C4-2B (cell line): ENCODE data around the gene HDAC7.
A peak's percentile ranks its signal among the peaks of the same experiment; 100 is the strongest.

Experiments used
- H3K27ac ChIP-seq: fragments of 450-650 bp; 2 replicates; pipeline ENCODE4 v1.5.1; 2017
- ZFX ChIP-seq: fragments of 450-650 bp; IDR thresholded peaks from 2 replicates; pipeline ENCODE4 v1.6.1; 2017
- TF ChIP-seq, protein P1 (sequence below): fragments of 450-650 bp; conservative IDR thresholded peaks from 2 replicates; pipeline ENCODE4 v1.5.1; 2017; ENCODE audit warnings: mild to moderate bottlenecking

The HDAC7 gene

GRCh38 chr12:47819896-47820630, at the start of gene HDAC7:
Gene HDAC7, minus strand, starts transcription at chr12:47819903. Its CDS starts 118 bp downstream, at chr12:47819785.
- TF ChIP-seq, protein P1, sequence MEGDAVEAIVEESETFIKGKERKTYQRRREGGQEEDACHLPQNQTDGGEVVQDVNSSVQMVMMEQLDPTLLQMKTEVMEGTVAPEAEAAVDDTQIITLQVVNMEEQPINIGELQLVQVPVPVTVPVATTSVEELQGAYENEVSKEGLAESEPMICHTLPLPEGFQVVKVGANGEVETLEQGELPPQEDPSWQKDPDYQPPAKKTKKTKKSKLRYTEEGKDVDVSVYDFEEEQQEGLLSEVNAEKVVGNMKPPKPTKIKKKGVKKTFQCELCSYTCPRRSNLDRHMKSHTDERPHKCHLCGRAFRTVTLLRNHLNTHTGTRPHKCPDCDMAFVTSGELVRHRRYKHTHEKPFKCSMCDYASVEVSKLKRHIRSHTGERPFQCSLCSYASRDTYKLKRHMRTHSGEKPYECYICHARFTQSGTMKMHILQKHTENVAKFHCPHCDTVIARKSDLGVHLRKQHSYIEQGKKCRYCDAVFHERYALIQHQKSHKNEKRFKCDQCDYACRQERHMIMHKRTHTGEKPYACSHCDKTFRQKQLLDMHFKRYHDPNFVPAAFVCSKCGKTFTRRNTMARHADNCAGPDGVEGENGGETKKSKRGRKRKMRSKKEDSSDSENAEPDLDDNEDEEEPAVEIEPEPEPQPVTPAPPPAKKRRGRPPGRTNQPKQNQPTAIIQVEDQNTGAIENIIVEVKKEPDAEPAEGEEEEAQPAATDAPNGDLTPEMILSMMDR, result no peak
- no peak for TF ChIP-seq ZFX
- H3K27ac ChIP-seq, result peak within 1 kb of the TSS; percentile 85

DNA sequence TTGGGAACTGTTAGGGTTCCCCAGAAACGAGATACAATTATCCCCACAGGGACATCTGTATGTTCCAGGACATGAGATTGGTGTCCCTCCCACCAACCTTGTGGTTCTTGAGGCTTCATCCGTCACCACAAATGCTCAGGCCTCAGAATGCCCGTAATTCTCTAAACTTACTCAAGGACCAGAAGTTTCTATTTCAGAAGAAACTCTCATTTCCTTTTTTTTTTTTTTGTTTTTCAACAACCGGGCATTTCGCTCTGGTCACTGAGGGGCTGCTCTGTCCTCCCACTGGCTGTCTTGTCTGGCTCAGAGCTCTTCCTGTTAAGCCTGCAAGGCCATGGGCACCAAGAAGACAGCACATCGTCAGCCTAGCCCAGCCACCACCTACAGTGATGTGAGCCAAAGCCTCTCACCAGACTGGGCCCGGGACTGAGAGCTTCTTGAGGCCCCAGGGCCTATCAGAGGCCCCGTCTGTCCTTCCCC, 48.9 kb upstream of the HDAC7 start:
- TF ChIP-seq ZFX, result no peak
- TF ChIP-seq, protein P1, result no peak

GRCh38 chr12:47868041-47868440, 48.3 kb upstream of the HDAC7 start:
- no peak overlapping the region for H3K27ac ChIP-seq
- TF ChIP-seq, protein P1, result no peak
- no peak for TF ChIP-seq ZFX

More for the DNA sequence above, 48.9 kb upstream of the HDAC7 start:
- no peak overlapping the region for H3K27ac ChIP-seq

- no peak for TF ChIP-seq ZFX
- TF ChIP-seq, protein P1, result no peak
- no peak overlapping the region for H3K27ac ChIP-seq
Measured at GRCh38 chr12:47867495-47867941, 47.8 kb upstream of the HDAC7 start.

GRCh38 chr12:47864646-47865235, 45.0 kb upstream of the HDAC7 start:
- no peak for TF ChIP-seq ZFX
- no peak overlapping the region for H3K27ac ChIP-seq

DNA sequence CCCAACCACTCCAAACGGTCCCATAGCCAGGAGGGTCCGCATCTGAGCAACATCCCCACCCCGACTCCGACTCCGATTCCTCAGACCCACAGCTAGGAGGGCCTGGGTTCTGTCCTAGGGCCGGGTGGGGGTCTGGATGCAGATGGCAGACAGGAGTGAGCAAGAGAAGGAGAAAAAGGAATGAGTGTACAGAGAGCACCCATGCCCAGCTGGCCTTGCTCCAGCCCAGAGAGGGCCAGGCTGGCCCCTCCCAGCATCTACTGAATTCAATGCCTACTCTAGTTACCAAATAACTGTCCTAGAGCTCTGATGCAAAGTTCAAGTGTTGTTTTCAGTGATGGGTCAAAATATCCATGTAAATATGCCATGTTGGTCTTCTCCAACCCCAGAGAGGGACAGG, 44.3 kb upstream of the HDAC7 start:
- no peak overlapping the region for H3K27ac ChIP-seq
- no peak for TF ChIP-seq ZFX
- TF ChIP-seq, protein P1, result no peak

GRCh38 chr12:47863467-47863866, 43.8 kb upstream of the HDAC7 start:
- H3K27ac ChIP-seq, result no peak overlapping the region
- TF ChIP-seq ZFX, result no peak
- TF ChIP-seq, protein P1, result no peak
